WTC11 (cell line): Measurements from ENCODE around the gene TMEM158. TPM values are rescaled to one million over a fixed set of nuclear protein-coding genes. Genes with fewer than 3 reads are reported as not detected.

ENCODE experiments used
- ATAC-seq: fragments of 200-7000 bp; cut with Tn5 transposase; 2 replicates; pipeline ENCODE4 v1.10.0; 2021; ENCODE audit warnings: mild to moderate bottlenecking, moderate library complexity
- CTCF ChIA-PET: fragments of 300-600 bp; sonication (Branson Sonifier 250); formaldehyde crosslinking; loops from one replicate; lab custom pipeline; 2021; ENCODE audit warnings: antibody characterized with exemption; lab: Charles Lee
- POLR2A ChIA-PET: fragments of 350-600 bp; sonication (Branson Sonifier 250); formaldehyde crosslinking; loops from one replicate; lab custom pipeline; 2021; ENCODE audit warnings: antibody characterized with exemption; lab: Charles Lee
- DNase-seq: peaks from one replicate; pipeline ENCODE4 v3.0.0; 2021; ENCODE audit warnings: low spot score
- H3K27ac Mint-ChIP-seq: 2 replicates; pipeline ENCODE4 v1.8.0; 2021; ENCODE audit warnings: mixed read lengths
- H3K27me3 Mint-ChIP-seq: 2 replicates; pipeline ENCODE4 v1.8.0; 2021; ENCODE audit warnings: low read depth, mild to moderate bottlenecking, moderate library complexity, mixed read lengths
- H3K36me3 Mint-ChIP-seq: 2 replicates; pipeline ENCODE4 v1.8.0; 2021; ENCODE audit warnings: mixed read lengths
- H3K4me1 Mint-ChIP-seq: 2 replicates; pipeline ENCODE4 v1.8.0; 2022; ENCODE audit warnings: mixed read lengths
- H3K4me3 Mint-ChIP-seq: 2 replicates; pipeline ENCODE4 v1.8.0; 2021; ENCODE audit warnings: mild to moderate bottlenecking, moderate library complexity, mixed read lengths
- H3K9me3 Mint-ChIP-seq: 2 replicates; pipeline ENCODE4 v1.8.0; 2021; ENCODE audit warnings: mixed read lengths
- ATF3 ChIP-seq: sonication (generic); formaldehyde crosslinking; conservative IDR thresholded peaks from 2 replicates; pipeline ENCODE4 v1.8.1; 2022; ENCODE audit warnings: mild to moderate bottlenecking, missing genetic modification reagents
- ETV6 ChIP-seq: sonication (generic); formaldehyde crosslinking; IDR thresholded peaks from 2 replicates; pipeline ENCODE4 v1.8.1; 2022; ENCODE audit warnings: mild to moderate bottlenecking, missing genetic modification reagents
- FOXK1 ChIP-seq: sonication (generic); formaldehyde crosslinking; IDR thresholded peaks from 2 replicates; pipeline ENCODE4 v1.8.0; 2022; ENCODE audit warnings: mild to moderate bottlenecking, moderate library complexity, missing genetic modification reagents
- NFE2L1 ChIP-seq: sonication (generic); formaldehyde crosslinking; IDR thresholded peaks from 2 replicates; pipeline ENCODE4 v1.8.1; 2023; ENCODE audit warnings: missing genetic modification reagents
- NFYB ChIP-seq: sonication (generic); formaldehyde crosslinking; conservative IDR thresholded peaks from 2 replicates; pipeline ENCODE4 v1.8.0; 2022; ENCODE audit warnings: low read depth, missing genetic modification reagents
- NR3C1 ChIP-seq: sonication (generic); formaldehyde crosslinking; conservative IDR thresholded peaks from 2 replicates; pipeline ENCODE4 v1.8.1; 2023; ENCODE audit warnings: low read depth, mild to moderate bottlenecking, missing genetic modification reagents
- SMAD4 ChIP-seq: sonication (generic); formaldehyde crosslinking; IDR thresholded peaks from 2 replicates; pipeline ENCODE4 v1.8.0; 2022; ENCODE audit warnings: mild to moderate bottlenecking, missing genetic modification reagents
- TP53 ChIP-seq: sonication (generic); formaldehyde crosslinking; IDR thresholded peaks from 2 replicates; pipeline ENCODE4 v1.8.1; 2023; ENCODE audit warnings: mild to moderate bottlenecking, missing genetic modification reagents
- USF2 ChIP-seq: sonication (generic); formaldehyde crosslinking; IDR thresholded peaks from 2 replicates; pipeline ENCODE4 v1.8.1; 2023; ENCODE audit warnings: mild to moderate bottlenecking, missing genetic modification reagents, moderate library complexity
- ZNF263 ChIP-seq: sonication (generic); formaldehyde crosslinking; IDR thresholded peaks from 2 replicates; pipeline ENCODE4 v1.8.1; 2022; ENCODE audit warnings: low read depth, mild to moderate bottlenecking, moderate library complexity, missing genetic modification reagents
- ZNF281 ChIP-seq: sonication (generic); formaldehyde crosslinking; IDR thresholded peaks from 2 replicates; pipeline ENCODE4 v1.8.0; 2023; ENCODE audit warnings: mild to moderate bottlenecking, missing genetic modification reagents
- ZNF425 ChIP-seq: fragments of 250-450 bp; sonication (Bioruptor Pico); conservative IDR thresholded peaks from 2 replicates; pipeline ENCODE4 v1.9.0; 2021; ENCODE audit warnings: mild to moderate bottlenecking
- ZSCAN18 ChIP-seq: fragments of 250-450 bp; sonication (Bioruptor Pico); IDR thresholded peaks from 2 replicates; pipeline ENCODE4 v2.1.2; 2022; ENCODE audit warnings: mild to moderate bottlenecking, moderate library complexity
- total RNA-seq: library from RNA; stranded (reverse); gene quantifications from 3 replicates; pipeline ENCODE4 v1.2.3, GENCODE V29; 2021

The TMEM158 gene
- total RNA-seq, 1 experiment from 2014 or later: 17.9 TPM

GRCh38 chr3:45186871-45187270 is 39.2 kb downstream of the TMEM158 start:
- peaks cover 2% of the 10 kb centered on the region; the same call in 1 of the 2 replicates for H3K27me3 Mint-ChIP-seq
- TF ChIP-seq ZNF425 (CRISPR knock-in tag): no peak
- CTCF ChIA-PET: interaction anchor here (0.6 kb wide), 1 partner anchor 132 kb away, joined by 3 read pairs; no protein-coding TSS in a partner anchor

GRCh38 chr3:45185461-45185860 is 40.6 kb downstream of the TMEM158 start:
- no peak overlapping the region for H3K27ac Mint-ChIP-seq
- no peak for ATAC-seq
- no peaks in the 10 kb centered on the region for H3K36me3 Mint-ChIP-seq
- H3K4me3 Mint-ChIP-seq: no peak overlapping the region
- no peak for DNase-seq
- no peaks in the 10 kb centered on the region for H3K9me3 Mint-ChIP-seq
- peaks cover 2% of the 10 kb centered on the region; the same call in 1 of the 2 replicates for H3K27me3 Mint-ChIP-seq
- peaks cover 13% of the 10 kb centered on the region for H3K4me1 Mint-ChIP-seq
- CTCF ChIA-PET: interaction anchor here (0.5 to 2.8 kb wide), 2 partner anchors 25 to 96 kb away, joined by 3 to 9 read pairs; no protein-coding TSS in a partner anchor
- POLR2A ChIA-PET: no interaction called here
- no peak for TF ChIP-seq ATF3 (CRISPR knock-in tag)
- no peak for TF ChIP-seq NFYB (CRISPR knock-in tag)
- no peak for TF ChIP-seq NFE2L1 (CRISPR knock-in tag)
- no peak for TF ChIP-seq FOXK1 (CRISPR knock-in tag)
- no peak for TF ChIP-seq USF2 (CRISPR knock-in tag)
- no peak for TF ChIP-seq NR3C1 (CRISPR knock-in tag)

More at GRCh38 chr3:45186871-45187270, 39.2 kb downstream of the TMEM158 start:
- no peaks in the 10 kb centered on the region for H3K36me3 Mint-ChIP-seq
- no peak for ATAC-seq
- POLR2A ChIA-PET: no interaction called here
- peaks cover 13% of the 10 kb centered on the region for H3K4me1 Mint-ChIP-seq
- DNase-seq: no peak
- H3K9me3 Mint-ChIP-seq: no peaks in the 10 kb centered on the region
- no peak overlapping the region for H3K4me3 Mint-ChIP-seq
- no peak overlapping the region for H3K27ac Mint-ChIP-seq

- H3K27ac Mint-ChIP-seq: no peak overlapping the region
- no peaks in the 10 kb centered on the region for H3K9me3 Mint-ChIP-seq
- ChIA-PET CTCF (interaction anchor here (1.1 to 2.8 kb wide), 2 partner anchors 25 to 147 kb away, joined by 3 to 9 read pairs; no protein-coding TSS in a partner anchor), POLR2A (no interaction called here)
- TF ChIP-seq NFYB (CRISPR knock-in tag) (no peak), TP53 (CRISPR knock-in tag) (no peak), ZSCAN18 (CRISPR knock-in tag) (no peak), ZNF263 (CRISPR knock-in tag) (no peak), SMAD4 (no peak), FOXK1 (CRISPR knock-in tag) (no peak), ZNF281 (no peak), ETV6 (no peak)
- DNase-seq (no peak), ATAC-seq (no peak)
- H3K27me3 Mint-ChIP-seq: peaks cover 2% of the 10 kb centered on the region; the same call in 1 of the 2 replicates
- H3K4me1 Mint-ChIP-seq: peaks cover 13% of the 10 kb centered on the region
- no peak overlapping the region for H3K4me3 Mint-ChIP-seq
- no peaks in the 10 kb centered on the region for H3K36me3 Mint-ChIP-seq
These were observed 41.0 kb downstream of the TMEM158 start for GRCh38 chr3:45185052-45185451.
